ENCODE measurements around the gene PRRX2. TPM values are rescaled to one million over a fixed set of nuclear protein-coding genes. Genes with fewer than 3 reads are reported as not detected.

PRRX2 gene
- total and polyA plus RNA-seq, 2 of the 4 experiments (the other 2 are of a cell fraction) = 12.7 to 35.5 TPM

- H3K79me1 ChIP-seq (ENCODE audit: low read depth in 1 of 2, low read length in 2 of 2) = peaks cover 0 to 3% of the 10 kb centered on the region in 2 experiments; a peak in 2 of 4 replicates
- H2BK5ac ChIP-seq (ENCODE audit: low read depth, low read length, poor library complexity, severe bottlenecking) = no peak overlapping the region
- H2BK120ac ChIP-seq (ENCODE audit: low read depth, low read length) = peak overlapping the region; percentile 22; the same call in 1 of the 2 replicates
- H4K5ac ChIP-seq (ENCODE audit: low read depth, low read length) = peak overlapping the region; percentile 3; the same call in 1 of the 2 replicates
- peak overlapping the region; percentile 50; the same call in 2 of the 3 replicates for H2BK15ac ChIP-seq (ENCODE audit: low read depth, low read length)
- DNase-seq = no peak
- dilution Hi-C loops (cut with HindIII; ENCODE audit: low sequenced_read_pairs, unreplicated experiment) (no loop called here), in situ Hi-C loops (cut with MboI; ENCODE audit: low sequenced_read_pairs) (no loop called here), intact Hi-C loops (cut with micrococcal nuclease) (no loop called here)
- no peaks in the 10 kb centered on the region for H3K9me3 ChIP-seq (ENCODE audit: control insufficient read depth, insufficient read depth, low read length)
- H3K4ac ChIP-seq (ENCODE audit: low read depth, low read length) = peak overlapping the region; percentile 58
- ChIA-PET CTCF (no interaction called here), POLR2A (ENCODE audit: unreplicated experiment) (interaction anchor here (1.3 kb wide), 1 partner anchor 9 kb away, joined by 3 read pairs; no protein-coding TSS in a partner anchor)
- 0 out of 2 replicates have a peak overlapping the region, but pooled peaks have one; percentile 10 for H3K18ac ChIP-seq (ENCODE audit: low read depth, low read length)
- H2BK20ac ChIP-seq (ENCODE audit: low read depth, low read length) = peak overlapping the region; percentile 27; the same call in 1 of the 2 replicates
- H3K27ac ChIP-seq (ENCODE audit: insufficient read depth, low read length) = no peak overlapping the region
- H3K9ac ChIP-seq (ENCODE audit: low read depth, low read length) = peak overlapping the region; percentile 38
- H3K56ac ChIP-seq (ENCODE audit: extremely low read depth, insufficient read depth, low read length) = no peak overlapping the region
- H3K27me3 ChIP-seq (ENCODE audit: control insufficient read depth, insufficient read depth, low read length) = 0 out of 2 replicates have a peak, but pooled peaks cover 3% of the 10 kb centered on the region
- peak overlapping the region; percentile 78 for H2AK5ac ChIP-seq (ENCODE audit: low read depth, low read length)
- 0 out of 2 replicates have a peak, but pooled peaks cover 3% of the 10 kb centered on the region for H4K20me1 ChIP-seq (ENCODE audit: insufficient read depth, low read length)
- no TSS peak for BruUV-seq (replicated peaks)
- H3K4me2 ChIP-seq (ENCODE audit: low read depth, low read length) = peak overlapping the region; percentile 70
- 0 out of 2 replicates have a peak overlapping the region, but pooled peaks have one; percentile 63 for H3K23ac ChIP-seq (ENCODE audit: low read depth, low read length)
- H3K9me1 ChIP-seq (ENCODE audit: insufficient read depth, low read length) = no peaks in the 10 kb centered on the region; the same call in 1 of the 2 replicates
- H3K4me1 ChIP-seq (ENCODE audit: control insufficient read depth, insufficient read depth, low read length) = peaks cover 17% of the 10 kb centered on the region
- H4K8ac ChIP-seq (ENCODE audit: low read depth in 2 of 2, low read length in 2 of 2) = peak overlapping the region; percentile 22 to 75; a peak in 2 of 4 replicates
- peak overlapping the region; percentile 50 for H4K91ac ChIP-seq (ENCODE audit: insufficient read depth, low read depth, low read length)
- H2AK9ac ChIP-seq (replicated peaks; ENCODE audit: low read depth, low read length, poor library complexity) = peak overlapping the region; percentile 60
- H3K14ac ChIP-seq (replicated peaks; ENCODE audit: low read depth, low read length) = peak overlapping the region; percentile 77
- peak; percentile 12 for ATAC-seq (ENCODE audit: low read depth)
- WGBS, 2 experiments (ENCODE audit: extremely low coverage in 2 of 2, insufficient read length in 1 of 2) = 50% methylated on average over 8 of the region's 31 CpGs; no CpG with 5 or more reads in 1 of the 2 experiments
- H2AFZ ChIP-seq (replicated peaks; ENCODE audit: low read length, poor library complexity) = peak overlapping the region; percentile 93
- peaks cover 4% of the 10 kb centered on the region for H3K36me3 ChIP-seq (ENCODE audit: control insufficient read depth, insufficient read depth, low read length)
- TF ChIP-seq RAD21 (IDR thresholded peaks at IDR 0.05; ENCODE audit: low read length) = no peak
- H3K4me3 ChIP-seq (ENCODE audit: insufficient read depth, low read depth, low read length) = peak overlapping the region; percentile 31
Observed at GRCh38 chr9:129751841-129752801, 86.7 kb downstream of the PRRX2 start.

Measured in IMR-90 (cell line).